ENCODE results near the gene CHRNA4. TPM values are rescaled to one million over a fixed set of nuclear protein-coding genes. Genes with fewer than 3 reads are reported as not detected.

The CHRNA4 gene
- total and polyA plus RNA-seq, 2 of the 4 experiments (the other 2 are of a cell fraction), result not detected

DNA sequence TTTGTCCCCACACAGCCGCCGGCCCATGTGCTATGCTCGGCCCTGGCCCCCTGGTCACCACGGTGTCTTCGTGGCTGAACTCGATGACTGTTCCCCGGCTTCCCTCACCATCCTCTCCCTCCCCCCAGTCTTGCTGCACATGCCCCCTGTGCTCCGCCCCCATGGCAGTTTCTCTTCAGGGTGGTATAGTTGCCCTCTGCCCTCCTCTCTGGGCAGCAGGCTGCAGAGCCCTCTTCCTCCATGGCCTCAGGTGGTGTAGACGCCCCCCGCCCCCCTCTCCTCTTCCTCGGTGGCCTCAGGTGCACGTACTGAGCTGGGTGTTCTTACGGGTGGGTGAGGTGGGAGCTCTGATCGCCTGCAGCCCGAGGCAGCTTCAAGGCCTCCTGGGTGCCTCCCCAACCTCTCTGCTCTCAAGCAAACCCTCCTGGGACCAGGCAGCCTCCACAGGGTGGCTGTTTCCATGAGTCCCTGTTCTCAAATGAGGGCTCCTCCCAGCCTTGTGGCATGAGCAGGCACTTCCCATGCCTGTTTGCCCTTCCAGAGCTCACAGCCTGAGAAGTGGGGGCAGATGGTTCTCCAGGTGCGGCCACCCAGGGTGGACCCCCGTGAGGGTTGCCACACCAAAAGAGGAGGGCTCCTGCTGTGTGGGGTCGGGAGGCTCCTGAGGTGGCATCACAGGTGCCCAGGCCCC is 43.4 kb downstream of the CHRNA4 start:
- DNase-seq (no peak), ATAC-seq (ENCODE audit: low read depth) (no peak)
- CTCF ChIA-PET, result no interaction called here
- Histone ChIP-seq H3K27me3 (ENCODE audit: control insufficient read depth, insufficient read depth, low read length) (peaks cover 31% of the 10 kb centered on the region), H2BK5ac (ENCODE audit: low read depth, low read length, poor library complexity, severe bottlenecking) (no peak overlapping the region), H3K4me2 (ENCODE audit: low read depth, low read length) (no peak overlapping the region), H3K18ac (ENCODE audit: low read depth, low read length) (no peak overlapping the region), H3K4me1 (ENCODE audit: control insufficient read depth, insufficient read depth, low read length) (peaks cover 10% of the 10 kb centered on the region; the same call in 1 of the 2 replicates), H3K14ac (replicated peaks; ENCODE audit: low read depth, low read length) (no peak overlapping the region), H3K9ac (ENCODE audit: low read depth, low read length) (no peak overlapping the region), H4K8ac (ENCODE audit: low read depth in 2 of 2, low read length in 2 of 2) (no peak overlapping the region), H3K27ac (ENCODE audit: insufficient read depth, low read length) (no peak overlapping the region), H3K23ac (ENCODE audit: low read depth, low read length) (no peak overlapping the region), H3K36me3 (ENCODE audit: control insufficient read depth, insufficient read depth, low read length) (no peaks in the 10 kb centered on the region), H3K79me1 (ENCODE audit: low read depth in 1 of 2, low read length in 2 of 2) (no peaks in the 10 kb centered on the region), H2AK5ac (ENCODE audit: low read depth, low read length) (no peak overlapping the region), H2BK120ac (ENCODE audit: low read depth, low read length) (no peak overlapping the region), H2AK9ac (replicated peaks; ENCODE audit: low read depth, low read length, poor library complexity) (no peak overlapping the region), H2BK20ac (ENCODE audit: low read depth, low read length) (no peak overlapping the region), H3K4me3 (ENCODE audit: insufficient read depth, low read depth, low read length) (no peak overlapping the region), H3K9me3 (ENCODE audit: control insufficient read depth, insufficient read depth, low read length) (no peaks in the 10 kb centered on the region), H3K4ac (ENCODE audit: low read depth, low read length) (no peak overlapping the region), H4K5ac (ENCODE audit: low read depth, low read length) (no peak overlapping the region), H4K91ac (ENCODE audit: insufficient read depth, low read depth, low read length) (no peak overlapping the region), H2BK15ac (ENCODE audit: low read depth, low read length) (no peak overlapping the region), H3K9me1 (ENCODE audit: insufficient read depth, low read length) (no peaks in the 10 kb centered on the region), H3K56ac (ENCODE audit: extremely low read depth, insufficient read depth, low read length) (no peak overlapping the region), H2AFZ (replicated peaks; ENCODE audit: low read length, poor library complexity) (no peak overlapping the region), H4K20me1 (ENCODE audit: insufficient read depth, low read length) (no peaks in the 10 kb centered on the region)
- no TSS peak for BruUV-seq (replicated peaks)
- TF ChIP-seq CHD1 (IDR thresholded peaks at IDR 0.05; ENCODE audit: low read depth, low read length), result no peak
- no peak for TF ChIP-seq NFE2L2 (IDR thresholded peaks at IDR 0.05; ENCODE audit: low read depth, low read length)
- no peak for TF ChIP-seq FOS (IDR thresholded peaks at IDR 0.05; ENCODE audit: low read depth, low read length)
- TF ChIP-seq MAFK (IDR thresholded peaks at IDR 0.05; ENCODE audit: low read depth, low read length), result no peak
- TF ChIP-seq SMC3 (IDR thresholded peaks at IDR 0.05; ENCODE audit: low read depth, low read length), result no peak
- TF ChIP-seq BHLHE40 (IDR thresholded peaks at IDR 0.05; ENCODE audit: low read depth, low read length), result no peak
- no peak for TF ChIP-seq ELK1 (IDR thresholded peaks at IDR 0.05; ENCODE audit: borderline replicate concordance, low read depth, low read length)
- TF ChIP-seq, protein P1, sequence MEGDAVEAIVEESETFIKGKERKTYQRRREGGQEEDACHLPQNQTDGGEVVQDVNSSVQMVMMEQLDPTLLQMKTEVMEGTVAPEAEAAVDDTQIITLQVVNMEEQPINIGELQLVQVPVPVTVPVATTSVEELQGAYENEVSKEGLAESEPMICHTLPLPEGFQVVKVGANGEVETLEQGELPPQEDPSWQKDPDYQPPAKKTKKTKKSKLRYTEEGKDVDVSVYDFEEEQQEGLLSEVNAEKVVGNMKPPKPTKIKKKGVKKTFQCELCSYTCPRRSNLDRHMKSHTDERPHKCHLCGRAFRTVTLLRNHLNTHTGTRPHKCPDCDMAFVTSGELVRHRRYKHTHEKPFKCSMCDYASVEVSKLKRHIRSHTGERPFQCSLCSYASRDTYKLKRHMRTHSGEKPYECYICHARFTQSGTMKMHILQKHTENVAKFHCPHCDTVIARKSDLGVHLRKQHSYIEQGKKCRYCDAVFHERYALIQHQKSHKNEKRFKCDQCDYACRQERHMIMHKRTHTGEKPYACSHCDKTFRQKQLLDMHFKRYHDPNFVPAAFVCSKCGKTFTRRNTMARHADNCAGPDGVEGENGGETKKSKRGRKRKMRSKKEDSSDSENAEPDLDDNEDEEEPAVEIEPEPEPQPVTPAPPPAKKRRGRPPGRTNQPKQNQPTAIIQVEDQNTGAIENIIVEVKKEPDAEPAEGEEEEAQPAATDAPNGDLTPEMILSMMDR (conservative IDR thresholded peaks at IDR 0.05; ENCODE audit: low read depth, low read length), result no peak
- TF ChIP-seq CEBPB (IDR thresholded peaks at IDR 0.05; ENCODE audit: low read depth, low read length), result no peak
- no peak for TF ChIP-seq POLR2A (IDR thresholded peaks at IDR 0.05; ENCODE audit: low read depth, low read length)
- no peak for TF ChIP-seq MXI1 (IDR thresholded peaks at IDR 0.05; ENCODE audit: borderline replicate concordance, low read depth, low read length)
- TF ChIP-seq RCOR1 (IDR thresholded peaks at IDR 0.05; ENCODE audit: insufficient replicate concordance, low read length), result no peak
- TF ChIP-seq RAD21 (IDR thresholded peaks at IDR 0.05; ENCODE audit: low read length), result no peak
- TF ChIP-seq USF2 (IDR thresholded peaks at IDR 0.05; ENCODE audit: low read depth, low read length), result no peak
- no peak for TF ChIP-seq RFX5 (IDR thresholded peaks at IDR 0.05; ENCODE audit: low read depth, low read length)
- POLR2A ChIA-PET (ENCODE audit: unreplicated experiment), result no interaction called here
- 72% methylated on average over 4 of the region's 18 CpGs; no CpG with 5 or more reads in 1 of the 2 experiments for WGBS, 2 experiments (ENCODE audit: extremely low coverage in 2 of 2, insufficient read length in 1 of 2)
- in situ Hi-C loops (cut with MboI; ENCODE audit: low sequenced_read_pairs), result no loop called here
- intact Hi-C loops (cut with micrococcal nuclease), result no loop called here
- dilution Hi-C loops (cut with HindIII; ENCODE audit: low sequenced_read_pairs, unreplicated experiment), result no loop called here
